AG04449 (cell line): Measurements from ENCODE around the gene ARHGAP10.
"Not testable (repeated sequence)": the region's sequence is repeated elsewhere in the genome, so short reads cannot be mapped to it uniquely, and the experiment has no call there.

Experiments
- CTCF ChIA-PET: fragments of 350-600 bp; formaldehyde crosslinking; extraction: SDS; loops from one replicate; lab custom pipeline; 2021; ENCODE audit warnings: antibody characterized with exemption; lab: Yijun Ruan, JAX
- POLR2A ChIA-PET: fragments of 400-600, 350-600 bp; formaldehyde crosslinking; extraction: SDS; loops from one replicate; lab custom pipeline; 2020; ENCODE audit warnings: antibody characterized with exemption, inconsistent platforms; lab: Yijun Ruan, JAX
- DNase-seq: peaks from one replicate; pipeline ENCODE4 v3.0.0-alpha.2; 2010; ENCODE audit warnings: low read depth, low spot score
- H3K4me3 ChIP-seq: 2 replicates; pipeline ENCODE4 v1.5.1; 2011; ENCODE audit warnings: low read depth, mild to moderate bottlenecking, control low read depth, low read length
- TF ChIP-seq, protein P1 (sequence below): IDR thresholded peaks from one replicate; pipeline ENCODE4 v1.5.1; 2011; ENCODE audit warnings: mild to moderate bottlenecking, moderate library complexity, low read length, control low read depth, inconsistent platforms; ENCODE audit not compliant: insufficient read depth; ENCODE audit errors: missing control alignments

Gene ARHGAP10

GRCh38 chr4:147899512-147899911, 167.6 kb downstream of the ARHGAP10 start:
- no peak for DNase-seq
- TF ChIP-seq, protein P1, sequence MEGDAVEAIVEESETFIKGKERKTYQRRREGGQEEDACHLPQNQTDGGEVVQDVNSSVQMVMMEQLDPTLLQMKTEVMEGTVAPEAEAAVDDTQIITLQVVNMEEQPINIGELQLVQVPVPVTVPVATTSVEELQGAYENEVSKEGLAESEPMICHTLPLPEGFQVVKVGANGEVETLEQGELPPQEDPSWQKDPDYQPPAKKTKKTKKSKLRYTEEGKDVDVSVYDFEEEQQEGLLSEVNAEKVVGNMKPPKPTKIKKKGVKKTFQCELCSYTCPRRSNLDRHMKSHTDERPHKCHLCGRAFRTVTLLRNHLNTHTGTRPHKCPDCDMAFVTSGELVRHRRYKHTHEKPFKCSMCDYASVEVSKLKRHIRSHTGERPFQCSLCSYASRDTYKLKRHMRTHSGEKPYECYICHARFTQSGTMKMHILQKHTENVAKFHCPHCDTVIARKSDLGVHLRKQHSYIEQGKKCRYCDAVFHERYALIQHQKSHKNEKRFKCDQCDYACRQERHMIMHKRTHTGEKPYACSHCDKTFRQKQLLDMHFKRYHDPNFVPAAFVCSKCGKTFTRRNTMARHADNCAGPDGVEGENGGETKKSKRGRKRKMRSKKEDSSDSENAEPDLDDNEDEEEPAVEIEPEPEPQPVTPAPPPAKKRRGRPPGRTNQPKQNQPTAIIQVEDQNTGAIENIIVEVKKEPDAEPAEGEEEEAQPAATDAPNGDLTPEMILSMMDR, result no peak
- CTCF ChIA-PET, result interaction anchor here (1.8 kb wide), 1 partner anchor 33 kb away, joined by 7 read pairs; no protein-coding TSS in a partner anchor
- POLR2A ChIA-PET, result no interaction called here
- H3K4me3 ChIP-seq, result no peak overlapping the region

DNA sequence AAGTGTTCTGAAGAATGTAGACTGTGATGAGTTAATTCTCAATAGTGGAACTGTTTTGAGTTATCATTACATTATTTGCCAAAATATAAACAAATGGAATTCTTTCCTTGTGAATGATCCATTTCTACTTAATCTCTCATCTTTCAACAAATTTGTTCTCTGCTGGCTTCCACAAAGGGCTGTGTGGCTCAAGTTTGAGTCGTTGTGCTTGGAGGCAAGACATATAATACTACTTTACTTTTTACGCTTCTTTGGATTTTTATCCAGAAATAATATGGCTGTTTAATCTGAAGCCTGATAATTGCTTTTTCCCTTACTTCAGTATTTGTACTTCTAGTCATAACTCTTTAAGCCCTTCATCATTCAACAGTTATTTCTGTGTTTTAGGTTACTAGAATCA, 169.5 kb downstream of the ARHGAP10 start:
- no peak overlapping the region for H3K4me3 ChIP-seq
- no peak for DNase-seq
- TF ChIP-seq, protein P1, result no peak
- ChIA-PET CTCF (no interaction called here), POLR2A (no interaction called here)

- ChIA-PET POLR2A (no interaction called here), CTCF (no interaction called here)
- H3K4me3 ChIP-seq, result no peak overlapping the region
- TF ChIP-seq, protein P1, result no peak
- DNase-seq, result no peak
Observed at GRCh38 chr4:147901916-147902315, 170.0 kb downstream of the ARHGAP10 start.

- TF ChIP-seq, protein P1, result no peak
- DNase-seq, result no peak
- POLR2A ChIA-PET, result no interaction called here
- CTCF ChIA-PET, result interaction anchor here (1.0 to 2.1 kb wide), 3 partner anchors 14 to 43 kb away, joined by 4 to 11 read pairs (median 4); no protein-coding TSS in a partner anchor
- H3K4me3 ChIP-seq, result no peak overlapping the region
Observed at GRCh38 chr4:147909225-147909624, 177.3 kb downstream of the ARHGAP10 start.

DNA sequence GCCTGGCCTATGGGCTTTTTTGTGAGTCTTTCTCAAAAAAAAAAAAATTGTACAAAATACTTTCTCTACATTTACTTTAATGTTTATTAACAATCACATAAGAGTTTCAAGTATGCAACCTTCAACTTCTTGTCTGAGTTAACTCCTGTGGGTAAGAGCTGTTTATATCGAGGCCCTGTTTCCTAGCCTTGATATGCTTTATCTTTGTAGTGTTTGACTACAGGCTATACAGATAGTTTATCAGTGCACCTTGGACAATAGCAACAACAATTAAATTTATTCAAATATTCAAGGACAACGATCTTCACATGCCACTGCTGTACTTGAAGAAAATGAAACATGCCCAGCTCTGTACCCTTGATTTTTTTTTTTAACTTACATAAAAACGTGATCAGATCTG, 178.4 kb downstream of the ARHGAP10 start:
- H3K4me3 ChIP-seq, result no peak overlapping the region
- ChIA-PET POLR2A (no interaction called here), CTCF (interaction anchor here (1.1 kb wide), 1 partner anchor 15 kb away, joined by 4 read pairs; no protein-coding TSS in a partner anchor)
- TF ChIP-seq, protein P1, result no peak
- no peak for DNase-seq

DNA sequence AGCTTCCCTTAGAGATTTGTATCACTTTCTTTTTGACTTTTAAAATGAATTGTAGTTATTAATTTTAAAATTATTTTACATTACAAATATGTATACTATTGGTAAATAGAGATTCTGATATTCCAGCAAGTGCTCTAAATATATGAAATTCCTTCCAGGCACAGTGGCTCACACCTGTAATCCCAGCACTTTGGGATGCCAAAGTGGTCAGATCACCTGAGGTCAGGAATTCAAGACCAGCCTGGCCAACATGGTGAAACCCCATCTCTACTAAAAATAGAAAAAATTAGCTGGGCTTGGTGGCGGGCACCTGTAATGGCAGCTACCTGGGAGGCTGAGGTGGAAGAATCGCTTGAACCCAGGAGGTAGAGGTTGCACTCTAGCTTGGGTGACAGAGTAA, 180.2 kb downstream of the ARHGAP10 start:
- H3K4me3 ChIP-seq, POLR2A ChIA-PET, DNase-seq: not testable (repeated sequence)
- CTCF ChIA-PET, result interaction anchor here (1.2 kb wide), 1 partner anchor 45 kb away, joined by 3 read pairs; no protein-coding TSS in a partner anchor

- TF ChIP-seq, protein P1, result no peak
- POLR2A ChIA-PET, result no interaction called here
- CTCF ChIA-PET, result interaction anchor here (0.5 to 1.2 kb wide), 4 partner anchors 12 to 271 kb away, joined by 3 to 4 read pairs (median 3); no protein-coding TSS in a partner anchor
Observed at GRCh38 chr4:147913137-147913536, 181.2 kb downstream of the ARHGAP10 start.

More at GRCh38 chr4:147913137-147913536, 181.2 kb downstream of the ARHGAP10 start:
- H3K4me3 ChIP-seq, result no peak overlapping the region
- no peak for DNase-seq
